Measurements from ENCODE around the gene GRM1. TPM values are rescaled to one million over a fixed set of nuclear protein-coding genes. Genes with fewer than 3 reads are reported as not detected.
"Not testable (repeated sequence)": the region's sequence is repeated elsewhere in the genome, so short reads cannot be mapped to it uniquely, and the experiment has no call there.

GRM1 gene
- total RNA-seq, 1 donor: under 0.01 TPM

DNA sequence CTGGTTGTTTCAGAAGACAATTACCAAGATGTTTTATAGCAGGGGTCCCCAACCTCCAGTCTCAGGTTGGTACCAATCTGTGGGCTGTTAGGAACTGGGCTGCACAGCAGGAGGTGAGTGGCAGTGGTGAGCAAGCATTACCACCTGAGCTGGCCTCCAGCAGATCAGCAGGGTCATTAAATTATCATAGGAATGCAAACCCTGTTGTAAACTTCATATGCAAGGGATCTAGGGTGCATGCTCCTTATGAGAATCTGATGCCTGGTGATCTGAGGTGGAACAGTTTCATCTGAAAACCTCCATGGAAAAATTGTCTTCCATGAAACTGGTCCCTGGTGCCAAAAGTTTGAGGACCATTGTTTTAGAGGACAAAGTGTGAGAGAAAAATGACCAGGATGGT, 240.6 kb downstream of the GRM1 start:
- TF ChIP-seq, protein P1, sequence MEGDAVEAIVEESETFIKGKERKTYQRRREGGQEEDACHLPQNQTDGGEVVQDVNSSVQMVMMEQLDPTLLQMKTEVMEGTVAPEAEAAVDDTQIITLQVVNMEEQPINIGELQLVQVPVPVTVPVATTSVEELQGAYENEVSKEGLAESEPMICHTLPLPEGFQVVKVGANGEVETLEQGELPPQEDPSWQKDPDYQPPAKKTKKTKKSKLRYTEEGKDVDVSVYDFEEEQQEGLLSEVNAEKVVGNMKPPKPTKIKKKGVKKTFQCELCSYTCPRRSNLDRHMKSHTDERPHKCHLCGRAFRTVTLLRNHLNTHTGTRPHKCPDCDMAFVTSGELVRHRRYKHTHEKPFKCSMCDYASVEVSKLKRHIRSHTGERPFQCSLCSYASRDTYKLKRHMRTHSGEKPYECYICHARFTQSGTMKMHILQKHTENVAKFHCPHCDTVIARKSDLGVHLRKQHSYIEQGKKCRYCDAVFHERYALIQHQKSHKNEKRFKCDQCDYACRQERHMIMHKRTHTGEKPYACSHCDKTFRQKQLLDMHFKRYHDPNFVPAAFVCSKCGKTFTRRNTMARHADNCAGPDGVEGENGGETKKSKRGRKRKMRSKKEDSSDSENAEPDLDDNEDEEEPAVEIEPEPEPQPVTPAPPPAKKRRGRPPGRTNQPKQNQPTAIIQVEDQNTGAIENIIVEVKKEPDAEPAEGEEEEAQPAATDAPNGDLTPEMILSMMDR (IDR thresholded peaks at IDR 0.05; ENCODE audit: insufficient read depth, low read depth, low read length): no peak
- H3K4me3 ChIP-seq (ENCODE audit: low read depth, low read length): no peak overlapping the region
- no peak for DNase-seq (ENCODE audit: low read depth)

DNA sequence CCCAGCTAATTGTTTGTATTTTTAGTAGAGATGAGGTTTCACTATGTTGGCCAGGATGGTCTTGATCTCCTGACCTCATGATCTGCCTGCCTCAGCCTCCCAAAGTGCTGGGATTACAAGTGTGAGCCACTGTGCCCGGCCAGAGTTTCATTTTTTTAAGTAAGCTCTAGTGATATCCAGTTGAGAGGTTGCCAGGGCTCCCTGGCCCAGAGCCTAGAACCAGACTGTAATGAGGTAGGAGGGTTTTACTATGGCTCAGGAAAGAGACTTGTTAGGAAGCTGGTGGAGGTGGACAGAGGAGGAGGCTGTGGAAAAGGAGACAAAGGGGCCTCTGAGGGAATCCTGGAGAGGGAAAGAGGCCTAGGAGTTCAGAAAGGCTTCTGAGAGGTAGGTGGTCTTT, 242.3 kb downstream of the GRM1 start:
- not testable (repeated sequence) for H3K4me3 ChIP-seq (ENCODE audit: low read depth, low read length)
- peak; percentile 4 for DNase-seq (ENCODE audit: low read depth)

GRCh38 chr6:146273490-146273889, 244.6 kb downstream of the GRM1 start:
- H3K4me3 ChIP-seq (ENCODE audit: low read depth, low read length): no peak overlapping the region
- DNase-seq (ENCODE audit: low read depth): no peak
- TF ChIP-seq, protein P1 (IDR thresholded peaks at IDR 0.05; ENCODE audit: insufficient read depth, low read depth, low read length): no peak

DNA sequence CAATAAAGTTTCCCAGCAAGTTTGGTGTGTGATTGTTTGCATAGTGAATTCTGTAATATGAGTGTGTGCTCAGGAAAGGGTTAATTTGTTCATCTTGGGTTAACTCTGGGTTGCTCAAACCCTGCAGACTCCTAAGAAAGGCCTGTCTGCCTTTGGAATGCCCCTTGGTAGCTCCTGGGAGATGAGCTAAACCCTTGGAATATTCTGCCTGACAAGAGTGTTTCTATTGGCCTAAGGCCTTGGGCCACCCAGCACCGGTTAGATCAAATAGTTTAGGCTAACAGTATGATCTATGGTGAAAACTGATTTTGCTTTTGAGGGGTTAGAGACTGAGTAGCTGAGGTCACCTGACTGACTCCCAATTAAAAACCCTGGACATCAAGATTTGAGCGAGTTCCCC, 248.3 kb downstream of the GRM1 start:
- TF ChIP-seq, protein P1 (IDR thresholded peaks at IDR 0.05; ENCODE audit: insufficient read depth, low read depth, low read length): no peak
- no peak overlapping the region for H3K4me3 ChIP-seq (ENCODE audit: low read depth, low read length)
- no peak for DNase-seq (ENCODE audit: low read depth)

DNA sequence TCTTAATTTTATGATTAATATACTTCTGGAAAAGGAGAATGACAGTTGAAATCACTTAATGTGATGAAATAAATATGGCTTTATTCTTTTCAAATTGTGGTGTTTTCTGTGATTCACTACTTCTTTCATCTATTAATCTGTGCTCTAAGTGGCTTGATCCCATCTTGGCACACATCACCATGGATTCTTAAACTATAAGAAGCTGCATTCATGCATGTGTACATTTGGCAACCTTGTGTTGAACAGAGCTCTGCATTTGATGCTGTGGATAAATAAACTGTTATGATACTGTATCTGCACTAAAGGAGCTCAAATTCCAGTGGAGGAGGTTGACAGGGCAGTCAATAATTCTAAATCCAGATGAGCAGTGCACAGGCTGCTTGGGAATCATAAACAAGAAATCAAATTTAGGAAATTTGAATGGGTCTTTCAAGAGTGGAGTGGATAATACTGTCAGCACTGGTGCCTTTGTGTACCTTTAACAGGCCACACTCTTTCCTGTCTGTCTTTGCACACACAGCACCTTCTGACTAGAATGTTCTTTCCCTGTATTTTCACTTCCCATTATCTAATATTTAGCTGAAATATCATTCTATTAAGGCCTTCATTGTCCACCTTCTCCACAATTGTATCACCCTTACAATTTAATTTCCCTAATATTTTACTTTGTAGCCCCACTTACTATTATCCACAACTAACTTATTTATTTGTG, 252.9 kb downstream of the GRM1 start:
- DNase-seq (ENCODE audit: low read depth): no peak
- H3K4me3 ChIP-seq (ENCODE audit: low read depth, low read length): no peak overlapping the region

GRCh38 chr6:146282837-146283236, 254.0 kb downstream of the GRM1 start:
- TF ChIP-seq, protein P1 (IDR thresholded peaks at IDR 0.05; ENCODE audit: insufficient read depth, low read depth, low read length): no peak
- no peak for DNase-seq (ENCODE audit: low read depth)
- H3K4me3 ChIP-seq (ENCODE audit: low read depth, low read length): no peak overlapping the region

More for the DNA sequence above, 252.9 kb downstream of the GRM1 start:
- TF ChIP-seq, protein P1 (IDR thresholded peaks at IDR 0.05; ENCODE audit: insufficient read depth, low read depth, low read length): no peak

GRCh38 chr6:146284311-146284710, 255.4 kb downstream of the GRM1 start:
- TF ChIP-seq, protein P1 (IDR thresholded peaks at IDR 0.05; ENCODE audit: insufficient read depth, low read depth, low read length): no peak
- H3K4me3 ChIP-seq (ENCODE audit: low read depth, low read length): no peak overlapping the region
- no peak for DNase-seq (ENCODE audit: low read depth)

Measured in fibroblast of villous mesenchyme (primary cell).